Adrenal gland (tissue), 12 donors: Measurements from ENCODE around the gene ADAMTS4. TPM values are rescaled to one million over a fixed set of nuclear protein-coding genes. Genes with fewer than 3 reads are reported as not detected.

Experiments used
- DNase-seq, 7 donors: peaks; one replicate each; pipeline ENCODE4 v3.0.0-alpha.2; 2019 to 2020
- H3K27ac ChIP-seq, 5 donors: fragments of 200-600 bp; sonication (generic) in 4 of 5; 1 replicate in 3 of 5; 2 replicates in 2 of 5; pipeline versions ENCODE4 v1.5.1 to v1.8.0; 2016 to 2020; ENCODE audit warnings: mild to moderate bottlenecking in 1 of 5
- H3K27me3 ChIP-seq: fragments of 200-600 bp; 2 replicates; pipeline ENCODE4 v1.8.0; 2021
- H3K36me3 ChIP-seq, 2 donors: fragments of 200-600 bp; replicated peaks in 1 of 2; 1 replicate in 1 of 2; 2 replicates in 1 of 2; pipeline versions ENCODE4 v1.5.1 to v1.8.0; 2018 to 2022
- H3K4me1 ChIP-seq, 2 donors: fragments of 200-600 bp; replicated peaks in 1 of 2; 1 replicate in 1 of 2; 2 replicates in 1 of 2; pipeline versions ENCODE4 v1.5.1 to v1.8.0; 2018 to 2021
- H3K4me3 ChIP-seq, 4 donors: fragments of 200-600 bp; sonication (generic) in 3 of 4; one replicate each; pipeline ENCODE4 v1.5.1; 2016 to 2018
- H3K9me3 ChIP-seq, 3 donors: fragments of 200-600 bp; sonication (generic) in 1 of 3; replicated peaks in 1 of 3; 1 replicate in 2 of 3; 2 replicates in 1 of 3; pipeline versions ENCODE4 v1.5.1 to v1.8.0; 2016 to 2021
- CTCF ChIP-seq, 6 experiments: fragments of 450-650 bp in 4 of 6; fragments of 200-600 bp in 2 of 6; sonication (generic) in 1 of 6; IDR thresholded peaks; 1 replicate in 5 of 6; 2 replicates in 1 of 6; pipeline versions ENCODE4 v1.5.1 to v1.8.0; 2016 to 2021; ENCODE audit warnings: antibody characterized with exemption in 6 of 6, mild to moderate bottlenecking in 2 of 6, moderate library complexity in 1 of 6
- POLR2A ChIP-seq, 2 donors: fragments of 450-650 bp; IDR thresholded peaks; one replicate each; pipeline ENCODE4 v1.6.1; 2017; ENCODE audit warnings: antibody characterized with exemption in 2 of 2, mild to moderate bottlenecking in 2 of 2, moderate library complexity in 1 of 2
- WGBS, 4 donors: extraction: QIAGEN DNeasy Blood & Tissue Kit in 2 of 4; methylation state at CpG; one replicate each; pipeline versions ENCODE4 v1.1.5 to v1.1.7; 2013 to 2017; 5-methylcytosine and 5-hydroxymethylcytosine counted together
- intact Hi-C, 2 donors: fragments of 100-400 bp; cut with DNase I; formaldehyde crosslinking; loops; one replicate each; pipeline versions ENCODE4 v1.14.1 to v1.15.0; 2022 to 2023
- polyA plus RNA-seq, 3 donors: library from polyadenylated mRNA; stranded (reverse); fragments of 200-250 nt in 2 of 3; fragments of 350-450 nt in 1 of 3; fragmentation: Illumina TruSeq in 1 of 3; extraction: RNeasy Lipid Tissue Mini Kit (QIAGEN cat#74804) in 1 of 3; gene quantifications; one replicate each; pipeline ENCODE4 v1.2.3, GENCODE V29; 2013 to 2014
- total RNA-seq, 9 donors: library from RNA; depleted of rRNA in 4 of 9; stranded (reverse); fragments of >200 nt in 4 of 9; fragments of 120-200 nt in 1 of 9; fragmentation: NEBNext Ultra II Directional in 1 of 9; extraction: Animal tissue kit (Norgen Biotek cat#: 25700) in 1 of 9; gene quantifications; one replicate each; pipeline versions ENCODE4 v1.1.0 to v1.2.4, GENCODE V29; 2013 to 2023
- donor health status: healthy with polysubstance abuse.
- donor health status: Bipolar disorder and iron deficiency.
- donor health status: DM: yes; HTN: yes; CAD: no.
- donor health status: DM: no; HTN: no; CAD: no.
- donor health status: DM: no; HTN: no; CAD: no.
- donor health status: DM: yes; HTN: yes; CAD: no.

The ADAMTS4 gene
- total and polyA plus RNA-seq, 12 donors, result 0.67 to 29.2 (median 10.2) TPM

GRCh38 chr1:161223805-161224694 lies 25.2 kb upstream of the ADAMTS4 start:
- Histone ChIP-seq H3K27ac (no peak overlapping the region), H3K9me3 (no peaks in the 10 kb centered on the region), H3K4me3 (no peak overlapping the region), H3K27me3 (no peaks in the 10 kb centered on the region), H3K36me3 (peaks cover 0 to 9% of the 10 kb centered on the region in 2 donors), H3K4me1 (peaks cover 5 to 23% of the 10 kb centered on the region in 2 donors)
- intact Hi-C loops, result loop anchor here in 1 of 2 donors (10.0 kb wide), 2 partner anchors 71 to 151 kb away; no protein-coding TSS in a partner anchor
- WGBS, 4 donors, result 87 to 91% (median 90%) methylated on average over 7 of the region's 7 CpGs
- no peak for DNase-seq
- no peak for TF ChIP-seq POLR2A (IDR thresholded peaks at IDR 0.05)
- no peak for TF ChIP-seq CTCF (IDR thresholded peaks at IDR 0.05)

- Histone ChIP-seq H3K4me3 (no peak overlapping the region), H3K27me3 (no peaks in the 10 kb centered on the region), H3K4me1 (peaks cover 5 to 18% of the 10 kb centered on the region in 2 donors), H3K36me3 (no peaks in the 10 kb centered on the region), H3K9me3 (no peaks in the 10 kb centered on the region), H3K27ac (no peak overlapping the region)
- TF ChIP-seq CTCF (IDR thresholded peaks at IDR 0.05) (no peak), POLR2A (IDR thresholded peaks at IDR 0.05) (no peak)
- no peak for DNase-seq
- WGBS, 4 donors, result 67 to 78% (median 77%) methylated on average over 6 of the region's 6 CpGs
- intact Hi-C loops, result loop anchor here in 1 of 2 donors (10.0 kb wide), 2 partner anchors 72 to 152 kb away; no protein-coding TSS in a partner anchor
Observed at GRCh38 chr1:161222175-161223019, 23.5 kb upstream of the ADAMTS4 start.

GRCh38 chr1:161220002-161220401 lies 21.1 kb upstream of the ADAMTS4 start:
- peaks cover 0 to under 1% of the 10 kb centered on the region in 2 donors for H3K36me3 ChIP-seq
- TF ChIP-seq POLR2A (IDR thresholded peaks at IDR 0.05) (no peak), CTCF (IDR thresholded peaks at IDR 0.05) (no peak)
- WGBS, 4 donors, result 44 to 63% (median 55%) methylated on average over 5 of the region's 5 CpGs
- intact Hi-C loops, result loop anchor here in 1 of 2 donors (10.0 kb wide), 2 partner anchors 75 to 155 kb away; no protein-coding TSS in a partner anchor
- H3K4me1 ChIP-seq, result peaks cover 0 to 9% of the 10 kb centered on the region in 2 donors
- no peak overlapping the region for H3K27ac ChIP-seq
- no peaks in the 10 kb centered on the region for H3K27me3 ChIP-seq
- no peak overlapping the region for H3K4me3 ChIP-seq
- H3K9me3 ChIP-seq, result no peaks in the 10 kb centered on the region
- peak in 1 of 7 donors; percentile 4 for DNase-seq
